Measurements from ENCODE around the gene SLITRK1.
A peak's percentile ranks its signal among the peaks of the same experiment; 100 is the strongest.

The SLITRK1 gene

DNA sequence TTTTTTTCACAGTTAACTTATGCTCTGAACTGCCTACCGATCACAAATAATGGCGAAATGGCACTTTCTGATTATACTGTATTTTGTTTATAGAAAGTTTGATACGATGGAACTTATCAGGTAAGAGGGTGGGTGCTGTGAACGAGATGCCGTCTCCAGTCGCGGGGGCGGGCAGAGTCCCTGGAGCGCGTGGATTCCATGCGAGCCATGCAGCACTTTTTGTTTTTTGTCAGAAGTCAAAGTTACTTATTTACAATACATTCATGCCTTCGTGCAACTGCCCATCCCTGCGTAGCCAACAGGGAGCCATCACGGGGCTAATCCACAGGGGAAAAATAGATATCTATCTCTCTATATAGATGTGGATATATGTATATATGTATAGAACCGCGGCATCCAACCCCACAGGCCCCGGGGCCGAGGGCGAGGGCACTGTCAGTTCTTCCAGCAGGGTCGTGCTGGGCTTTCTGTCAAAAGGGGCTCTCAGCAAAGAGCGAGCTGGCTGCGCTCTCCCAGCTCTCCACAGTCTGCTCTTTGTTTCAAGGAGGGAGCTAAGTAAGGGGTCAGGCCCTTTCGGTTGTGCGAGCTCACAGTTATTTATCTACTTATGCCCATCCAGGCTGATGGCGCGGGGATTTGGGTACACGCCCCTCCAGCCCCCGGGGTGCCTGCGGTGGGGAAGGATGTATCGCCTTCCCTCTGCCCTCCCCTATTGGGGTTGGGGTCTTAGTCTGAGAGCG is 3.4 kb downstream of the SLITRK1 start:
- H3K27me3 ChIP-seq (ENCODE audit: control insufficient read depth in 1 of 2, insufficient read depth in 1 of 2, low read length in 2 of 2): peaks cover 15 to 55% of the 10 kb centered on the region in 2 experiments
- DNase-seq: no peak
- H3K23ac ChIP-seq (ENCODE audit: low read length in 2 of 2): no peak overlapping the region
- peak overlapping the region; percentile 75 for H3K4me2 ChIP-seq (ENCODE audit: low read length, poor library complexity, severe bottlenecking)
- H2BK120ac ChIP-seq (ENCODE audit: low read depth, low read length): no peak overlapping the region
- H2AFZ ChIP-seq (ENCODE audit: low read depth, low read length): no peak overlapping the region
- H3K27ac ChIP-seq (ENCODE audit: low read length, poor library complexity, severe bottlenecking): no peak overlapping the region
- H3K4me1 ChIP-seq (ENCODE audit: control insufficient read depth, insufficient read depth, low read depth, low read length): peaks cover 20% of the 10 kb centered on the region
- no peak overlapping the region for H3K14ac ChIP-seq (ENCODE audit: low read length in 2 of 2)
- H3K9ac ChIP-seq (ENCODE audit: low read length): no peak overlapping the region
- H4K91ac ChIP-seq (ENCODE audit: low read length): no peak overlapping the region
- H2BK15ac ChIP-seq (ENCODE audit: low read depth, poor library complexity, severe bottlenecking): no peak overlapping the region
- H3K79me1 ChIP-seq (replicated peaks; ENCODE audit: low read length, poor library complexity, severe bottlenecking): no peaks in the 10 kb centered on the region
- no peak overlapping the region for H2BK12ac ChIP-seq (ENCODE audit: low read length in 2 of 2)
- H3K18ac ChIP-seq (ENCODE audit: low read depth in 1 of 2, low read length in 2 of 2): no peak overlapping the region
- no peaks in the 10 kb centered on the region for H3K36me3 ChIP-seq (ENCODE audit: control insufficient read depth in 1 of 2, insufficient read depth in 2 of 2, low read depth in 1 of 2, low read length in 2 of 2)
- H3K9me3 ChIP-seq (ENCODE audit: control insufficient read depth, low read length): peaks cover 3% of the 10 kb centered on the region
- WGBS: 44% methylated on average over 25 of the region's 31 CpGs
- no peak overlapping the region for H3K4ac ChIP-seq (ENCODE audit: low read depth in 1 of 2, low read length in 2 of 2)
- H2AK5ac ChIP-seq (ENCODE audit: low read length, severe bottlenecking): no peak overlapping the region
- H2BK5ac ChIP-seq (ENCODE audit: low read depth, low read length, poor library complexity, severe bottlenecking): no peak overlapping the region
- H4K8ac ChIP-seq (ENCODE audit: low read length): no peak overlapping the region
- H3K4me3 ChIP-seq (ENCODE audit: insufficient read depth in 1 of 2, low read depth in 1 of 2, low read length in 2 of 2): peak overlapping the region; percentile 29 to 73

DNA sequence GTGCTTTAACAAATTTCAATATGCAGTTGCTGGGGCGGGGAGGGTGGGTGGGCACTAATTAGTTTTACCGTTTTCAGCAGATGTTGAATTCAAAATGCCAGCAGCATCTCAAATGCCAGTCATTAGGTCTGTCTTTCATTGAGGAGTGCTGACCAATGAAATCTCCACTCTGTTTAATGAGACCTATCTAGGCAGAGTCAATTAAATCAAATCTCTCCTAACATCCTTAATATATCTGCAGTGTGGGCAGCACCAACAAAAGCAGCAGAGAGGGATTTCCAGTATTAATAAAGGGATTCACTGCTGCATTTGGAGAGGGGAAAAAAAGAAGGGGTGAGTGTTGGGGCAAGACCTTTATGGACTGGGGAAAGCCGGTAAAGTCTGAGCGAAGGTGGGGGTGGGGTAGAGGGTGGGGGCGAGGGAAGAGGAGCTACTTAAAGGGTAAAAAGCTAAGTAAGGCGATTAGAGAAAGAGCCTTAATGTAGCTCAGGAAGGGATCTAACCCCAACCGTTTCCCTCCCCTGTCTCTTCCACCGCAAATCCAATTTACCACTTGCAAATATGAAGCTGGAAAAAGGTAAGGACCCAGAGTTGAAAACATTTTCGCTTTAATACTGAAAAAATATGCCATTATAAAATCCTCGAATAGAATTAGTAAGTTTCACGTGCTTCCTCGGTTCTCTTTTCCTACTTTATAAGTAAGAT is 4.5 kb downstream of the SLITRK1 start:
- H2AFZ ChIP-seq (ENCODE audit: low read depth, low read length): no peak overlapping the region
- no peak overlapping the region for H3K27ac ChIP-seq (ENCODE audit: low read length, poor library complexity, severe bottlenecking)
- H3K36me3 ChIP-seq (ENCODE audit: control insufficient read depth in 1 of 2, insufficient read depth in 2 of 2, low read depth in 1 of 2, low read length in 2 of 2): no peaks in the 10 kb centered on the region
- H4K91ac ChIP-seq (ENCODE audit: low read length): no peak overlapping the region
- no peak overlapping the region for H3K9ac ChIP-seq (ENCODE audit: low read length)
- H3K4ac ChIP-seq (ENCODE audit: low read depth in 1 of 2, low read length in 2 of 2): no peak overlapping the region
- no peak overlapping the region for H2BK15ac ChIP-seq (ENCODE audit: low read depth, poor library complexity, severe bottlenecking)
- 60% methylated on average over 9 of the region's 12 CpGs for WGBS
- no peak overlapping the region for H3K4me2 ChIP-seq (ENCODE audit: low read length, poor library complexity, severe bottlenecking)
- no peak overlapping the region for H2BK120ac ChIP-seq (ENCODE audit: low read depth, low read length)
- H2AK5ac ChIP-seq (ENCODE audit: low read length, severe bottlenecking): no peak overlapping the region
- H3K4me3 ChIP-seq (ENCODE audit: insufficient read depth in 1 of 2, low read depth in 1 of 2, low read length in 2 of 2): no peak overlapping the region
- H3K23ac ChIP-seq (ENCODE audit: low read length in 2 of 2): no peak overlapping the region
- no peak overlapping the region for H3K14ac ChIP-seq (ENCODE audit: low read length in 2 of 2)
- H3K18ac ChIP-seq (ENCODE audit: low read depth in 1 of 2, low read length in 2 of 2): no peak overlapping the region
- no peak overlapping the region for H2BK12ac ChIP-seq (ENCODE audit: low read length in 2 of 2)
- peaks cover 15 to 48% of the 10 kb centered on the region in 2 experiments for H3K27me3 ChIP-seq (ENCODE audit: control insufficient read depth in 1 of 2, insufficient read depth in 1 of 2, low read length in 2 of 2)
- H2BK5ac ChIP-seq (ENCODE audit: low read depth, low read length, poor library complexity, severe bottlenecking): no peak overlapping the region
- no peak overlapping the region for H4K8ac ChIP-seq (ENCODE audit: low read length)
- DNase-seq: no peak
- H3K79me1 ChIP-seq (replicated peaks; ENCODE audit: low read length, poor library complexity, severe bottlenecking): no peaks in the 10 kb centered on the region
- peaks cover 19% of the 10 kb centered on the region for H3K4me1 ChIP-seq (ENCODE audit: control insufficient read depth, insufficient read depth, low read depth, low read length)
- peaks cover 3% of the 10 kb centered on the region for H3K9me3 ChIP-seq (ENCODE audit: control insufficient read depth, low read length)

DNA sequence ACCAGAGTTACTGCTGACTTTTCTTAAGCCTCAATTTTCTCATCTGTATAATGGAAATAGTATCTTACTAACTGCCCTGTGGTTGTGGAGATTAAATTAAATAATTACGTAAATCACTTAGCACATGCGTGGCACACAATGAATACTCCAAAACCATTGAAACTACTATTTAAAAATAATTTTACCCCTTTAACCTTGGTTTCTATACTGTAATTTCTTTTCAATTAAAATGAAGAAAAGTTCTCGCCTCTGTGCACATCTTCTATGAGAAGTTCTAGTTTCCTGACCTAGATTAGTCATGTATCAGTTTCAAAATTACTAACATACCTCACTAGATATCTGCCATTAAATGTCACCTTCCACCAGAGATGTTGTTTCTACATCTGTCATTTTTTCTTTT is 5.7 kb downstream of the SLITRK1 start:
- Histone ChIP-seq H4K8ac (ENCODE audit: low read length) (no peak overlapping the region), H2BK15ac (ENCODE audit: low read depth, poor library complexity, severe bottlenecking) (no peak overlapping the region), H3K9me3 (ENCODE audit: control insufficient read depth, low read length) (peaks cover 3% of the 10 kb centered on the region), H3K79me1 (replicated peaks; ENCODE audit: low read length, poor library complexity, severe bottlenecking) (no peaks in the 10 kb centered on the region), H3K14ac (ENCODE audit: low read length in 2 of 2) (no peak overlapping the region), H3K36me3 (ENCODE audit: control insufficient read depth in 1 of 2, insufficient read depth in 2 of 2, low read depth in 1 of 2, low read length in 2 of 2) (no peaks in the 10 kb centered on the region), H4K91ac (ENCODE audit: low read length) (no peak overlapping the region), H3K23ac (ENCODE audit: low read length in 2 of 2) (no peak overlapping the region), H3K18ac (ENCODE audit: low read depth in 1 of 2, low read length in 2 of 2) (no peak overlapping the region), H3K4me2 (ENCODE audit: low read length, poor library complexity, severe bottlenecking) (no peak overlapping the region), H2AK5ac (ENCODE audit: low read length, severe bottlenecking) (no peak overlapping the region), H2BK12ac (ENCODE audit: low read length in 2 of 2) (no peak overlapping the region), H3K4ac (ENCODE audit: low read depth in 1 of 2, low read length in 2 of 2) (no peak overlapping the region), H3K9ac (ENCODE audit: low read length) (no peak overlapping the region), H3K27me3 (ENCODE audit: control insufficient read depth in 1 of 2, insufficient read depth in 1 of 2, low read length in 2 of 2) (peaks cover 15 to 37% of the 10 kb centered on the region in 2 experiments), H3K27ac (ENCODE audit: low read length, poor library complexity, severe bottlenecking) (no peak overlapping the region), H2BK120ac (ENCODE audit: low read depth, low read length) (no peak overlapping the region), H2AFZ (ENCODE audit: low read depth, low read length) (no peak overlapping the region), H2BK5ac (ENCODE audit: low read depth, low read length, poor library complexity, severe bottlenecking) (no peak overlapping the region), H3K4me3 (ENCODE audit: insufficient read depth in 1 of 2, low read depth in 1 of 2, low read length in 2 of 2) (no peak overlapping the region), H3K4me1 (ENCODE audit: control insufficient read depth, insufficient read depth, low read depth, low read length) (peaks cover 19% of the 10 kb centered on the region)
- no peak for DNase-seq
- WGBS: 85% methylated on average over 1 of the region's 3 CpGs

DNA sequence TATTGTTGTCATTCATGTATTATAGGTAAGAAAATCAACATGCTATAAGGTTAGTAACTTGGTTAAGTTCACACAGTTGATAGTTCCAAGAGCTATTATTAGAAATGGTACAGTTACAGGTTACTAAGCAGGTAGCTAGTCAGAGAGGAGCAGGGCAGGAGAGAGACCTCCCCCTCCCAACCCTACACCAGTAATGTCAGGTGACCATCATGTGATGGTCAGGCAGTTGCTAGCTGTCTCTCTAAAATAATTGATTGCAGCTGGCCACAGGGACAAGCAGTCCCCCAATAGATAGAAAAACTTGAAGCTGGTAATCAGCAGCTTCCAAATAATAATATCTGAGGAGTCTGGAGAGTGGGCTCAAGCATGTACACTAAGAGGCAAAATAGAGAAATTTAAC is 14.6 kb downstream of the SLITRK1 start:
- Histone ChIP-seq H3K4ac (ENCODE audit: low read depth in 1 of 2, low read length in 2 of 2) (no peak overlapping the region), H3K27ac (ENCODE audit: low read length, poor library complexity, severe bottlenecking) (no peak overlapping the region), H2AK5ac (ENCODE audit: low read length, severe bottlenecking) (no peak overlapping the region), H3K23ac (ENCODE audit: low read length in 2 of 2) (no peak overlapping the region), H3K27me3 (ENCODE audit: control insufficient read depth in 1 of 2, insufficient read depth in 1 of 2, low read length in 2 of 2) (no peaks in the 10 kb centered on the region), H3K4me3 (ENCODE audit: insufficient read depth in 1 of 2, low read depth in 1 of 2, low read length in 2 of 2) (no peak overlapping the region), H3K36me3 (ENCODE audit: control insufficient read depth in 1 of 2, insufficient read depth in 2 of 2, low read depth in 1 of 2, low read length in 2 of 2) (no peaks in the 10 kb centered on the region), H2BK12ac (ENCODE audit: low read length in 2 of 2) (no peak overlapping the region), H4K91ac (ENCODE audit: low read length) (no peak overlapping the region), H3K9me3 (ENCODE audit: control insufficient read depth, low read length) (no peaks in the 10 kb centered on the region), H3K4me2 (ENCODE audit: low read length, poor library complexity, severe bottlenecking) (no peak overlapping the region), H3K14ac (ENCODE audit: low read length in 2 of 2) (no peak overlapping the region), H2BK120ac (ENCODE audit: low read depth, low read length) (no peak overlapping the region), H2BK15ac (ENCODE audit: low read depth, poor library complexity, severe bottlenecking) (no peak overlapping the region), H3K18ac (ENCODE audit: low read depth in 1 of 2, low read length in 2 of 2) (no peak overlapping the region), H2AFZ (ENCODE audit: low read depth, low read length) (no peak overlapping the region), H3K79me1 (replicated peaks; ENCODE audit: low read length, poor library complexity, severe bottlenecking) (no peaks in the 10 kb centered on the region), H2BK5ac (ENCODE audit: low read depth, low read length, poor library complexity, severe bottlenecking) (no peak overlapping the region), H4K8ac (ENCODE audit: low read length) (no peak overlapping the region), H3K4me1 (ENCODE audit: control insufficient read depth, insufficient read depth, low read depth, low read length) (no peaks in the 10 kb centered on the region), H3K9ac (ENCODE audit: low read length) (no peak overlapping the region)
- no peak for DNase-seq
